Activated CD4-positive, alpha-beta memory T cell treated with anti-CD3 and anti-CD28 coated beads for 36 hours (primary cell): ENCODE measurements around the gene MIX23. TPM values are rescaled to one million over a fixed set of nuclear protein-coding genes. Genes with fewer than 3 reads are reported as not detected.
A peak's percentile ranks its signal among the peaks of the same experiment; 100 is the strongest.

Experiments
- CTCF ChIA-PET: fragments of 350-600 bp; sonication (Branson Sonifier 250); formaldehyde crosslinking; loops from one replicate; lab custom pipeline; 2021; ENCODE audit warnings: antibody characterized with exemption, inconsistent platforms; lab: Charles Lee
- POLR2A ChIA-PET: fragments of 350-600 bp; sonication (Branson Sonifier 250); formaldehyde crosslinking; loops from one replicate; lab custom pipeline; 2021; ENCODE audit warnings: antibody characterized with exemption; lab: Charles Lee
- DNase-seq: peaks from one replicate; pipeline ENCODE4 v3.0.0-alpha.2; 2020
- H3K27ac Mint-ChIP-seq: one replicate; pipeline ENCODE4 v1.8.0; 2021; ENCODE audit warnings: mixed read lengths
- H3K27me3 Mint-ChIP-seq: one replicate; pipeline ENCODE4 v1.8.0; 2021; ENCODE audit warnings: mixed read lengths
- H3K36me3 Mint-ChIP-seq: one replicate; pipeline ENCODE4 v1.8.0; 2021; ENCODE audit warnings: mixed read lengths
- H3K4me1 Mint-ChIP-seq: one replicate; pipeline ENCODE4 v1.8.0; 2021; ENCODE audit warnings: low read depth, mixed read lengths
- H3K4me3 Mint-ChIP-seq: one replicate; pipeline ENCODE4 v1.8.0; 2021; ENCODE audit warnings: mild to moderate bottlenecking, mixed read lengths
- H3K9me3 Mint-ChIP-seq: one replicate; pipeline ENCODE4 v1.8.0; 2021; ENCODE audit warnings: mixed read lengths
- intact Hi-C: fragments of 100-400 bp; cut with micrococcal nuclease; formaldehyde crosslinking; loops from one replicate; pipeline ENCODE4 v1.15.1; 2023
- total RNA-seq, 2 experiments: library from RNA; stranded (reverse); gene quantifications; one replicate each; pipeline ENCODE4 v1.2.3, GENCODE V29; 2021

Gene MIX23
- total RNA-seq, 2 experiments from 2014 or later = 86.4 to 87.8 TPM

DNA sequence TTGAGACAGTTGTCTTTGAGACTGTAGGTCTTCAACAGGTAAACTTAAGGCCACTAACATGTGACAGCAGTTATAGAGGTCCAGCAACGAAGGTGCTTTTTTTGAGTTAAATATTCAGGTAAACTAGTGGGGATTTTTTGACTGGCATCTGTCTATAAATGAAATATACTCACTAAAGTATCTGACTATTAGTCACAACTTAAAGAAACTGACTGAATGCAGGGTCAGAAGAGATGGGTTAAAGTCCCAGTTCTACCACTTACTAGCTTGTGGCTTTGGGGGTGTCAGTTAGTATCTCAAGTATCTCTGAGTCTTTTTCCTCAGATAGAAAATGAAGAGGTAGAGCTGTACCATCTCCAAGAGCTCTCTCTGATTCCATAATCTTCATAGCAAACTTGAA is 18.0 kb downstream of the MIX23 start:
- peaks cover 26% of the 10 kb centered on the region for H3K4me1 Mint-ChIP-seq
- H3K36me3 Mint-ChIP-seq = peaks cover 29% of the 10 kb centered on the region

DNA sequence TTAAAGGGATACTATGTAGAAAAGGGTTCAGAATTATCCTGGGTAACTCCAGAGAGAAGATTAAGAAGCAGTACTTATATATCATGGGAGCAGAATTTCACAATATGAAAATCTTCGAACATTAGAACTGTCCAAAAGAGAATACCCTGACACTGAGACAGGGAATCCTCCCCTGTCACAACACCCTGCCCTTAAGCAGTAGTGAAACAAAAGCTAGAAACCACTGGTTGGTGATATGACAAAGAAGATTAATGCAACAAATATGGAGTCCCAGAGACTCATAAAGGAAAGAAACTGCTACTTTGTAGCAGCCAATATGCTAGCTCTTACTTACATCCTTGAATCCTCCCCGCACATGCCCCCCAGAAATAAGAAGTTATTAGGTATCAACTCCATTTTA is 18.5 kb downstream of the MIX23 start:
- Mint-ChIP-seq H3K27me3 (no peaks in the 10 kb centered on the region), H3K4me3 (no peak overlapping the region), H3K27ac (peak overlapping the region; percentile 94), H3K4me1 (peaks cover 26% of the 10 kb centered on the region), H3K9me3 (no peaks in the 10 kb centered on the region), H3K36me3 (peaks cover 28% of the 10 kb centered on the region)
- ChIA-PET CTCF (interaction anchor here (1.1 to 1.9 kb wide), 2 partner anchors 20 to 28 kb away, joined by 3 to 6 read pairs; partner anchors contain the start of gene FAM162A), POLR2A (interaction anchor here (1.2 to 1.6 kb wide), 2 partner anchors 18 to 263 kb away, joined by 5 to 6 read pairs; partner anchors contain the start of gene MIX23)
- DNase-seq = no peak
- intact Hi-C loops = loop anchor here (2.0 kb wide), 1 partner anchor 818 kb away; no protein-coding TSS in a partner anchor

More for the DNA sequence above, 18.0 kb downstream of the MIX23 start:
- CTCF ChIA-PET = interaction anchor here (1.1 to 1.9 kb wide), 2 partner anchors 19 to 28 kb away, joined by 3 to 6 read pairs; partner anchors contain the start of gene FAM162A
- Mint-ChIP-seq H3K9me3 (no peaks in the 10 kb centered on the region), H3K4me3 (no peak overlapping the region), H3K27ac (peak overlapping the region; percentile 94), H3K27me3 (no peaks in the 10 kb centered on the region)
- no peak for DNase-seq
- POLR2A ChIA-PET = interaction anchor here (1.2 to 1.8 kb wide), 4 partner anchors 18 to 264 kb away, joined by 3 to 6 read pairs (median 6); partner anchors contain the start of genes FAM162A and MIX23
- intact Hi-C loops = loop anchor here (1.0 to 5.0 kb wide), 8 partner anchors 19 to 818 kb away; partner anchors contain the start of gene FAM162A

DNA sequence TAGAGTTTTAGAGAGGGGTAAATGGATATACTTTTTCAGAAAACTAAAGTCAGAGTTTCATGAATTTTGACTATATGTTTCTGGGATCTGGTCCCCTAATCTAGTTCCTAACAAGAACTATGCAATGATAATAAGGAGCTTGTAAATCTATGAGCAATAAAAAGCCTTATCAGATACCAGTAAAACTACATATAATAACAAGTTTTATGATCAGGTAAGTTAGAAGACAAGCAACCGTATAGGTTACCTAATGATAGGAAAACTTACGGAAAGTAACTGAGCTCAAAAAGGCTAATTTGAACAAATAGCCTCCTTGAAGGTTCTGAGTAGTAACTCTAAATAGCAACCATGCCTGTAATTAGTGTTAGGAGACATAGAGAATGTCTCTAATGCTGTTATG is 21.0 kb downstream of the MIX23 start:
- H3K9me3 Mint-ChIP-seq = no peaks in the 10 kb centered on the region
- DNase-seq = no peak
- no peak overlapping the region for H3K27ac Mint-ChIP-seq
- CTCF ChIA-PET = no interaction called here
- H3K4me3 Mint-ChIP-seq = no peak overlapping the region
- no peaks in the 10 kb centered on the region for H3K27me3 Mint-ChIP-seq
- H3K4me1 Mint-ChIP-seq = peaks cover 22% of the 10 kb centered on the region
- POLR2A ChIA-PET = no interaction called here
- intact Hi-C loops = no loop called here
- peaks cover 28% of the 10 kb centered on the region for H3K36me3 Mint-ChIP-seq

DNA sequence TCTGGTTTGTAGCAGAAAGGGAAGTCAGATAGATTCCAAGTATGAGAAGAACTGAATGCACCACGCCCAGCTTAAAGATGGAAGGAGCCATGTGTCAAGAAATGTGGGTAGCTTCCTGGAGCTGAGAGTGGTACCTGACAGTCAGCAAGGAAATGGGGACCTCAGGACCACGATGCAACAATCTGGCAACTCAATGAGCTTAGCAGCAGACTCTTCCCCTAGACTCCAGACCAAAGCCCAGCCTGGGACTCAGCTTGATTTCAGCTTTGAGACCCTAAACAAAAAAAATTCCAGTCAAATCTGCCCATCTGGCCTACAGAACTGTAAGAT is 24.4 kb downstream of the MIX23 start:
- ChIA-PET POLR2A (interaction anchor here (0.6 kb wide), 1 partner anchor 11 kb away, joined by 3 read pairs; no protein-coding TSS in a partner anchor), CTCF (no interaction called here)
- intact Hi-C loops = no loop called here
- H3K4me1 Mint-ChIP-seq = no peaks in the 10 kb centered on the region
- no peak for DNase-seq
- peaks cover 16% of the 10 kb centered on the region for H3K36me3 Mint-ChIP-seq
- no peaks in the 10 kb centered on the region for H3K9me3 Mint-ChIP-seq
- H3K27me3 Mint-ChIP-seq = no peaks in the 10 kb centered on the region
- peak overlapping the region; percentile 21 for H3K27ac Mint-ChIP-seq
- H3K4me3 Mint-ChIP-seq = no peak overlapping the region

DNA sequence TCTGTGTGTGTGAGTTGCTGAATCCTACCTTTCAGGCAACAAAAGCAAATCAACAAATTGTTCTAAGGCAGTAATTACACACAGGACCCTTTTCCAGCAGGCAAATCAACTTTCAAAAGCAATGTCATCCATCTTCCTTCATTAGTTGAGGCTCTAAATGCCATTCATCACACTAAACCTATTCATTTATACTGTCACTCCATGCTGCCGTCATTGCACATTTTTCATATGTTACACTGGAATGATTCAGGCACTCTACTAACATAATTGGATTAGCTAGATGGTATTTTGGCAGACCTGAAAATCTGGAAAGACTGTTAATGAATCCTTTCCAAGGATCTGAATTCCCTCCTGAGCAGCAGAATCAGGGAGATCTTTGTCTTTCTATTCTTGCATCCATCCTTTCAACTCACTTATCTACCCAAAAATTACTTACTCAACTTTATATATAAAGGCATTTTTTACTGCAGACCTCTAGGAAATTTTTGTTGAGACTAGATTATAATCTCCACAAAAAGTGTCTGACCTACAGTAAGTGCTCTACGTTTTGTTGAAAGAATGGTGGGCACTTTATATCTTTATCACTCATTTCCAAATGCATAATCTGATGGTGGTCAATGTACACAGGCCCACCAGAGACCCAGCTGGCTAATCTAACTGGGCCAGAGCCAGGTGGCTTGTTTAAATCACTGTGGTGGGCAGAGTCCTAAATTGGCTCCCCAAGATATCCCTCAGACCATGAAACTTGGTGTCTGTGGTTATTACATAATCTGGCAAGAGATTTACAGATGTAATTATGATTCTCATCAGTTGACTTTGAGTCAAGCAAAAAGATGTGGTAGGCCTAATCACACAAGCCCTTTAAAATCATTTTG is 25.0 kb downstream of the MIX23 start:
- H3K4me3 Mint-ChIP-seq = no peak overlapping the region
- ChIA-PET CTCF (no interaction called here), POLR2A (interaction anchor here (0.6 kb wide), 1 partner anchor 10 kb away, joined by 3 read pairs; no protein-coding TSS in a partner anchor)
- H3K27ac Mint-ChIP-seq = no peak overlapping the region
- no peak for DNase-seq
- intact Hi-C loops = loop anchor here (2.0 kb wide), 1 partner anchor 811 kb away; no protein-coding TSS in a partner anchor
- H3K36me3 Mint-ChIP-seq = peaks cover 16% of the 10 kb centered on the region
- H3K27me3 Mint-ChIP-seq = no peaks in the 10 kb centered on the region
- no peaks in the 10 kb centered on the region for H3K9me3 Mint-ChIP-seq
- no peaks in the 10 kb centered on the region for H3K4me1 Mint-ChIP-seq

DNA sequence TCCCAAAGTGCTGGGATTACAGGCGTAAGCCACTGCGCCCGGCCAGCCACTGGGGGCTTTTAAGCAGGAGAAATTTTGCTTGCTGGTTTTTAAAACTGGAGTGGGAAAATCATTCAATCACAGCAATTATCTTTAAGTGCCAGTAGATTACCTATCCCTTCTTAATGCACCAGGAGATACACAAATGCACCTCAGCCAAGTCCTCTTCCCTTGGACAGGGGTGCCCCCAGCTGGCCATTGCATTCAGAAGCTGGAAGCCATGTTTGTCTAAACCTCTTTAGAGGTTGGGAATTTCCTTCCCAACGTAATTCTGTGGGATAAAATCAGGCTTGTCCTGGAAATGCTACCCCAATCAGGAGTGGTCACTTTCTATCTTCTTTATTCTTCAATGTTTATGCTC is 26.6 kb downstream of the MIX23 start:
- H3K9me3 Mint-ChIP-seq = no peaks in the 10 kb centered on the region
- peak; percentile 54 for DNase-seq
- no peak overlapping the region for H3K27ac Mint-ChIP-seq
- ChIA-PET CTCF (interaction anchor here (1.0 to 2.0 kb wide), 2 partner anchors 255 to 473 kb away, joined by 3 to 9 read pairs; no protein-coding TSS in a partner anchor), POLR2A (interaction anchor here (1.5 kb wide), 1 partner anchor 18 kb away, joined by 3 read pairs; no protein-coding TSS in a partner anchor)
- intact Hi-C loops = loop anchor here (1.0 to 2.0 kb wide), 2 partner anchors 50 to 810 kb away; no protein-coding TSS in a partner anchor
- H3K4me3 Mint-ChIP-seq = no peak overlapping the region
- no peaks in the 10 kb centered on the region for H3K4me1 Mint-ChIP-seq
- H3K36me3 Mint-ChIP-seq = peaks cover 12% of the 10 kb centered on the region
- no peaks in the 10 kb centered on the region for H3K27me3 Mint-ChIP-seq

DNA sequence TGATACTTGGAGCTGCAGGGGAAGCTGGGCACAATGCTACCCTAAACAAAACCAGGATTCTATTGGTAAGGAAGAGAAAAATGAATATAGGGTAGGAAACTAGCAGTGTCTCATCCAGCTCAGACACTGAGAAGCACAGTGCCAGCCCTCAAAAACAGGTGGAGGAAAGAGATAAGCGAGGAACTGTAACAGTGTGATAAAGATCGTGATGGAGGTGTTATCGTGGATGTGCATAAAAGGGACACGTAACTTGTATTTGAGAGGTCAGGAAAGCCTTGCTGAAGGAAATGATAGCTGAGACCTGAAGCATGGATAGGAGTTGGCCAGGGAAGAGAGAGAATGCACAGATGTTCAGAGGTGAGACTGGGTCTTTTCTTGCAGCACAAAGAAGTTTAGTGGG is 27.4 kb downstream of the MIX23 start:
- intact Hi-C loops = loop anchor here (1.0 to 2.0 kb wide), 2 partner anchors 49 to 809 kb away; no protein-coding TSS in a partner anchor
- CTCF ChIA-PET = interaction anchor here (2.0 kb wide), 1 partner anchor 254 kb away, joined by 9 read pairs; no protein-coding TSS in a partner anchor
- no peaks in the 10 kb centered on the region for H3K27me3 Mint-ChIP-seq
- DNase-seq = no peak
- no peaks in the 10 kb centered on the region for H3K9me3 Mint-ChIP-seq
- POLR2A ChIA-PET = no interaction called here
- no peak overlapping the region for H3K4me3 Mint-ChIP-seq
- H3K4me1 Mint-ChIP-seq = no peaks in the 10 kb centered on the region
- H3K27ac Mint-ChIP-seq = no peak overlapping the region
- H3K36me3 Mint-ChIP-seq = peaks cover 9% of the 10 kb centered on the region

DNA sequence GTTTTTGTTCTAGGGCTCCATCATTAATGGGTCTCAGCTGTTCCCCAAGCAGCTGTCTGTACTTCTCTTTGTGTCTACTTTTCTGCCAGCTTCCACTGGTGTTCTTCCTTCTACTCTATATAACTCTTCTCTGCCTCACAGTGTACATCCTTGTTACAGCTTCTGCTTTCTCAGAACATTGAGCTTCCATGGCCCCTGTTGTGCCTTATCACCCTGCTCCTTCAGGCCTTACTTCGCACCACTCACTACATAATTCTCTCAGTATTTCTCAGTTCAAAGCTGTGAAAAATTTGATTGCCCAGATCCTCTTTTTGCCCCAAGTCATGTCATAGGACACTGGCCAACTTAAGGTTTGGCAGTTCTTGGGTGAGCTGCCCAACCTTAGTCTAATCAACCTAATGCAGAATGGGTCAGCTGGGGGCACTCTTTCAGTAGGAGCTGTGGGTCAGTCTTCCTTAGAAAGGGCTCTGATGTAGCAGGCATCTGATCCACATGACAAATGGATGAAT is 29.1 kb downstream of the MIX23 start:
- intact Hi-C loops = no loop called here
- Mint-ChIP-seq H3K36me3 (peaks cover 7% of the 10 kb centered on the region), H3K4me3 (no peak overlapping the region), H3K9me3 (no peaks in the 10 kb centered on the region), H3K27ac (no peak overlapping the region), H3K4me1 (no peaks in the 10 kb centered on the region), H3K27me3 (no peaks in the 10 kb centered on the region)
- ChIA-PET CTCF (interaction anchor here (1.2 kb wide), 2 partner anchors 48 to 252 kb away, joined by 4 to 6 read pairs; no protein-coding TSS in a partner anchor), POLR2A (no interaction called here)
- no peak for DNase-seq

DNA sequence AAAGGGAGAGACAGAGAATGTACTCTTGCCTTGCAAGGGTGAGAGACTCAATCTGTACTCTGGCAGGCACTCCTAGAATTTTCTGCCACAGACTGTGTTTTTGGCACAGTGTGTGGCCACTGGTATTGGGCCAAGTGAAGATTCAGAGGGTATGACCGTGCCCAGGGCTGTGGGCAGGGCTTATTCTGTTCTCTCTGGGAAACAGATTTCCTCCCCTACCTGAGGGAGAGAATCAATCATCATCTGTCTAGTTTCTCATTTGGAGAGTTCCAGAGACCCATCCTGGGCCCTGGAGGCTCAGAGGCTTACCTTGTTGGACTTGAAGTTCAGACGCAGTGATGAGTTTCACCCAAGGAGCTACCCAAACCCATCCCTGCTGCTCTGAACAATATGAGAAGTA is 29.8 kb downstream of the MIX23 start:
- Mint-ChIP-seq H3K27ac (no peak overlapping the region), H3K4me3 (no peak overlapping the region), H3K27me3 (no peaks in the 10 kb centered on the region), H3K36me3 (peaks cover under 1% of the 10 kb centered on the region), H3K4me1 (no peaks in the 10 kb centered on the region), H3K9me3 (no peaks in the 10 kb centered on the region)
- intact Hi-C loops = no loop called here
- DNase-seq = no peak
- ChIA-PET CTCF (interaction anchor here (1.0 to 1.2 kb wide), 2 partner anchors 251 to 755 kb away, joined by 3 to 6 read pairs; no protein-coding TSS in a partner anchor), POLR2A (no interaction called here)

DNA sequence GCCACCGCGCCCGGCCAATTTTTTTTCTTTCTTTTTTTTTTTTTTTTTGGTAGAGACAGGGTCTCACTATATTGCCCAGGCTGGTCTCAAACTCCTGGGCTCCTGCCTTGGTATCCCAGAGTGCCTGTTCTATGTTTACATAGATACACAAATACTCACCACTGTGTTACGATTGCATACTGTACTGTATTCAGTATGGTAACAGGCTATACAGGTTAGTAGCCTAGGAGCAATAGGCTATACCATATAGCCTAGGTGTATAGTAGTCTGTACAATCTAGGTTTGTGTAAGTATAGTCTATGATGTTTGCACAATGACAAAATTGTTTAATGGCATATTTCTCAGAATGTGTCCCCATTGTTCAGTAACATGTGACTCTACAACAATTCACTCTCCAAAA is 31.4 kb downstream of the MIX23 start:
- no peaks in the 10 kb centered on the region for H3K4me1 Mint-ChIP-seq
- H3K27me3 Mint-ChIP-seq = peaks cover 5% of the 10 kb centered on the region
- peaks cover 5% of the 10 kb centered on the region for H3K9me3 Mint-ChIP-seq
- peaks cover 2% of the 10 kb centered on the region for H3K36me3 Mint-ChIP-seq
- DNase-seq = no peak
- H3K4me3 Mint-ChIP-seq = no peak overlapping the region
- ChIA-PET POLR2A (interaction anchor here (0.9 kb wide), 1 partner anchor 117 kb away, joined by 4 read pairs; no protein-coding TSS in a partner anchor), CTCF (no interaction called here)
- no peak overlapping the region for H3K27ac Mint-ChIP-seq
- intact Hi-C loops = no loop called here

DNA sequence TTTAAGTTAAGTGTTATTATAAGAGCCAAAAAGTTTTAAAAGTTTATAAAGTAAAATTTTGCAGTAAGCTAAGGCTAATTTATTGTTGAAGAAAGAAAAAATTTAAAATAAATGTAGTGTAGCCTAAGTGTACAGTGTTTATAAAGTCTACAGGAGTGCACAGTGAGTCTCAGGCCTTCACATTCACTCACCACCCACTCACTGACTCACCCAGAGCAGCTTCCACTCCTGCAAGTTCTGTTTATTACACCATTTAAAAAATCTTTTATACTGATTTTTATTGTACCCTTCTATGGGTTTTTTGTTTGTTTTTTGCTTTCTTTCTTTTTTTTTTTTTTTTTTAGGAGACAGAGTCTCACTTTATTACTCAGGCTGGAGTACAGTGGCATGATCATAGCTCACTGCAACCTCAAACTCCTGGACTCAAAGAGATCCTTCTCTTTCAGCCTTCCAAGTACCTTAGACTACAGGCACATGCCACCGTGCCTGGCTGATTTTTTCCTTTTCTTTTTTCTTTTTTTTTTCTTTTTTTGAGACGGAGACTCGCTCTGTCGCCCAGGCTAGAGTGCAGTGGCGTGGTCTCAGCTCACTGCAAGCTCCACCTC is 32.1 kb downstream of the MIX23 start:
- ChIA-PET POLR2A (no interaction called here), CTCF (interaction anchor here (1.7 kb wide), 1 partner anchor 249 kb away, joined by 4 read pairs; no protein-coding TSS in a partner anchor)
- H3K36me3 Mint-ChIP-seq = peaks cover 2% of the 10 kb centered on the region
- H3K4me3 Mint-ChIP-seq = no peak overlapping the region
- H3K27ac Mint-ChIP-seq = no peak overlapping the region
- H3K4me1 Mint-ChIP-seq = no peaks in the 10 kb centered on the region
- DNase-seq = peak; percentile 28
- intact Hi-C loops = no loop called here
- peaks cover 5% of the 10 kb centered on the region for H3K27me3 Mint-ChIP-seq
- peaks cover 5% of the 10 kb centered on the region for H3K9me3 Mint-ChIP-seq
